ENCODE measurements around the gene LCE2B.
"Not testable (repeated sequence)": the region's sequence is repeated elsewhere in the genome, so short reads cannot be mapped to it uniquely, and the experiment has no call there.

GRCh38 chr1:152685823-152686222, at the start of gene LCE2B:
- TF ChIP-seq CTCF, POLR2A, POLR2AphosphoS5 (IDR thresholded peaks at IDR 0.05): not testable (repeated sequence)
